NB4 (cell line): Measurements from ENCODE around the gene FGFBP2.

ENCODE experiments used
- DNase-seq: peaks from one replicate; pipeline ENCODE4 v3.0.0; 2010; ENCODE audit warnings: low read depth
- H3K4me3 ChIP-seq: one replicate; pipeline ENCODE4 v1.5.1; 2011; ENCODE audit warnings: mild to moderate bottlenecking, low read depth, low read length, moderate library complexity
- CTCF ChIP-seq: IDR thresholded peaks from one replicate; pipeline ENCODE4 v1.5.1; 2012; ENCODE audit warnings: low read depth, low read length
- MYC ChIP-seq: IDR thresholded peaks from 2 replicates; pipeline ENCODE4 v1.6.1; 2011; ENCODE audit warnings: low read depth, low read length
- POLR2A ChIP-seq: IDR thresholded peaks from 2 replicates; pipeline ENCODE4 v1.6.1; 2011; ENCODE audit warnings: mild to moderate bottlenecking; ENCODE audit not compliant: insufficient read length; ENCODE audit errors: extremely low read depth
- TF ChIP-seq, protein P1 (sequence below): IDR thresholded peaks from 2 replicates; pipeline ENCODE4 v1.6.1; 2011; ENCODE audit warnings: low read depth, low read length

Gene FGFBP2

DNA sequence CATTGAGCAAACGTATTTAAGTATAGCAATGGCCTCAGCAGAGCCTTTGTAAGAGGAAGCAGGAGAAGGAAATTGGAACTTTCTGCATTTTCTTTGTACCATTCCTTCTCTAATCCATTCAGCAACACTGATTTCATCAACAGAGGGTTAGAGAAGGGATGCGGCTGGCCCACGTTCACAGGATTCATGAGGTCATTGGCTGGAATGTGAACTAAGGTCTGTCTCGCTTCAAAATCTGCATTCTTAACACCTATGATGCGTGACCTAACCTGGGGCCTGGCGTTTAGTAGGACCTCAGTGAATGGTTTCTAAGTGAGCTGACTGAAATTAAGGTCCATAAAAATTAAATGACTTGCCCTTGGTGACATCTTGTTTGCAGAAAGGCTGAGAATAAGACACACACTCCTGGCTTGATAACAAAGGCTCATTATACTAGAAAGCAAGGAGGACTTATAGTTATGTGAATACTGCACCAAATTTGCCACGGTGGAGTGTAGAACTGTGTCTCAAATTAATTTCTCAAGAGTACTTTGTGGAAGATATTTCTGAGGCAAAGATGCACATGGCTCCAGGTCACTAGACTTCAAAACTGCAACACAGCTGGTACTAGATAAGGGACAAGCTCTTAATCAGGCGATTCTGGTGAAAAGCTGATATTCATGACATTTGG is 49.9 kb downstream of the FGFBP2 start:
- DNase-seq: no peak
- TF ChIP-seq CTCF: no peak
- no peak for TF ChIP-seq MYC
- no peak for TF ChIP-seq POLR2A
- TF ChIP-seq, protein P1, sequence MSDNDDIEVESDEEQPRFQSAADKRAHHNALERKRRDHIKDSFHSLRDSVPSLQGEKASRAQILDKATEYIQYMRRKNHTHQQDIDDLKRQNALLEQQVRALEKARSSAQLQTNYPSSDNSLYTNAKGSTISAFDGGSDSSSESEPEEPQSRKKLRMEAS: no peak
- H3K4me3 ChIP-seq: no peak overlapping the region

DNA sequence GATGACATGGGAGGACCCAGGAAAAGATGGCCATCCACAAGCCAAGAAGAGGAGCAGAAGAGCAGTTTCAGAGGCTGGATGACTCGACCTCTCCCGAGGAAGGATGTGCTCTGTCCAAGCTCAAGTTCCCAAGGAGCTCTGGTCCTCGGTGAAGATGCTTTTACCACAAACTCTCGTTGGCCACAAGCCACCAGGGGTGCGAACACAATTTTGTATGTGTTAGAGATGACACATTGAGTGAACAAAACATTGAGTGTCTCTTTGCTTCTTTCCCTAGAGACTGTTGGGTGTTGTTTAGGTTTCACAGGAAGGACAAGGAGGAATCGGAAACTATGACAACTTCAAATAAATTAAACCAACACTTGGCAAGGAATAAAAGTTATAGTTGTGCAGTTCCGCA is 50.7 kb downstream of the FGFBP2 start:
- no peak overlapping the region for H3K4me3 ChIP-seq
- TF ChIP-seq POLR2A (no peak), MYC (no peak), CTCF (no peak)
- TF ChIP-seq, protein P1: no peak
- DNase-seq: no peak
